ENCODE data around the gene NPAS1.

GRCh38 chr19:47005164-47005641 is 14.4 kb upstream of the NPAS1 start:
- TF ChIP-seq FOSL1 (IDR thresholded peaks at IDR 0.05; ENCODE audit: low read depth): no peak
- no peak for TF ChIP-seq POLR2A (IDR thresholded peaks at IDR 0.05; ENCODE audit: borderline replicate concordance, extremely low read depth, insufficient read depth, insufficient read length)
- TF ChIP-seq CTCF (IDR thresholded peaks at IDR 0.05 in 2 of 3, conservative IDR thresholded peaks at IDR 0.05 in 1 of 3; ENCODE audit: borderline replicate concordance in 1 of 3, insufficient read depth in 1 of 3, low read depth in 2 of 3, low read length in 2 of 3): no peak
- TF ChIP-seq JUND (IDR thresholded peaks at IDR 0.05): no peak
- no peak for TF ChIP-seq EGR1 (IDR thresholded peaks at IDR 0.05; ENCODE audit: low read depth)
- TF ChIP-seq SRF (IDR thresholded peaks at IDR 0.05; ENCODE audit: low read depth): no peak
- TF ChIP-seq ZNF274 (IDR thresholded peaks at IDR 0.05; ENCODE audit: low read depth, low read length): no peak
- TF ChIP-seq REST (IDR thresholded peaks at IDR 0.05; ENCODE audit: low read depth): no peak
